Nephron (organoid): Measurements from ENCODE around the gene FBXO45.
A peak's percentile ranks its signal among the peaks of the same experiment; 100 is the strongest.
"Not testable (repeated sequence)": the region's sequence is repeated elsewhere in the genome, so short reads cannot be mapped to it uniquely, and the experiment has no call there.

Experiments used
- H3K27ac Mint-ChIP-seq, 3 experiments: 2 replicates each; pipeline ENCODE4 v1.8.0; 2020; ENCODE audit warnings: mixed read lengths in 3 of 3, mild to moderate bottlenecking in 2 of 3, moderate library complexity in 1 of 3
- H3K27me3 Mint-ChIP-seq: 2 replicates; pipeline ENCODE4 v1.8.0; 2021; ENCODE audit warnings: low read depth, mild to moderate bottlenecking, moderate library complexity, mixed read lengths
- H3K36me3 Mint-ChIP-seq: 2 replicates; pipeline ENCODE4 v1.8.0; 2020; ENCODE audit warnings: low read depth, mixed read lengths
- H3K4me1 Mint-ChIP-seq: 2 replicates; pipeline ENCODE4 v1.8.0; 2020; ENCODE audit warnings: mixed read lengths
- H3K4me3 Mint-ChIP-seq, 3 experiments: 2 replicates each; pipeline ENCODE4 v1.8.0; 2020; ENCODE audit warnings: mild to moderate bottlenecking in 3 of 3, mixed read lengths in 3 of 3, moderate library complexity in 2 of 3
- H3K9me3 Mint-ChIP-seq: 2 replicates; pipeline ENCODE4 v1.8.0; 2020; ENCODE audit warnings: mixed read lengths
- CTCF ChIP-seq, 3 experiments: fragments of 200-600 bp; sonication (generic); IDR thresholded peaks; one replicate each; pipeline ENCODE4 v1.5.0; 2021; ENCODE audit warnings: antibody characterized with exemption in 3 of 3; ENCODE audit not compliant: unreplicated experiment in 3 of 3

Gene FBXO45

GRCh38 chr3:196632046-196632751 is 63.7 kb downstream of the FBXO45 start:
- no peaks in the 10 kb centered on the region for H3K9me3 Mint-ChIP-seq
- H3K36me3 Mint-ChIP-seq: no peaks in the 10 kb centered on the region
- peak overlapping the region; percentile 93 to 97 (median 97) for H3K27ac Mint-ChIP-seq
- peak overlapping the region; percentile 86 to 89 (median 87) for H3K4me3 Mint-ChIP-seq
- peaks cover 6% of the 10 kb centered on the region for H3K4me1 Mint-ChIP-seq
- peaks cover 4% of the 10 kb centered on the region for H3K27me3 Mint-ChIP-seq
- TF ChIP-seq CTCF (IDR thresholded peaks at IDR 0.05; ENCODE audit: unreplicated experiment in 3 of 3): peak; percentile 15 to 18 (median 17)

- Mint-ChIP-seq H3K4me3 (peak overlapping the region; percentile 86 to 89 (median 87)), H3K9me3 (no peaks in the 10 kb centered on the region), H3K36me3 (no peaks in the 10 kb centered on the region), H3K4me1 (peaks cover 6% of the 10 kb centered on the region), H3K27me3 (peaks cover 15% of the 10 kb centered on the region), H3K27ac (peak overlapping the region; percentile 44 to 91 (median 53))
- TF ChIP-seq CTCF (IDR thresholded peaks at IDR 0.05; ENCODE audit: unreplicated experiment in 3 of 3): no peak
Measured at GRCh38 chr3:196633555-196634151, 65.2 kb downstream of the FBXO45 start.

GRCh38 chr3:196634224-196634623 is 65.8 kb downstream of the FBXO45 start:
- peaks cover 21% of the 10 kb centered on the region for H3K27me3 Mint-ChIP-seq
- no peak for TF ChIP-seq CTCF (IDR thresholded peaks at IDR 0.05; ENCODE audit: unreplicated experiment in 3 of 3)
- peak overlapping the region in 2 of 3 experiments; percentile 55 to 62 for H3K4me3 Mint-ChIP-seq
- H3K36me3 Mint-ChIP-seq: no peaks in the 10 kb centered on the region
- peaks cover 6% of the 10 kb centered on the region for H3K4me1 Mint-ChIP-seq
- H3K27ac Mint-ChIP-seq: peak overlapping the region in 1 of 3 experiments; percentile 44
- H3K9me3 Mint-ChIP-seq: no peaks in the 10 kb centered on the region

- H3K27me3 Mint-ChIP-seq: peaks cover 24% of the 10 kb centered on the region
- peak overlapping the region; percentile 28 to 46 (median 34) for H3K4me3 Mint-ChIP-seq
- no peaks in the 10 kb centered on the region for H3K9me3 Mint-ChIP-seq
- TF ChIP-seq CTCF (IDR thresholded peaks at IDR 0.05; ENCODE audit: unreplicated experiment in 3 of 3): no peak
- H3K27ac Mint-ChIP-seq: peak overlapping the region in 2 of 3 experiments; percentile 30 to 45
- H3K36me3 Mint-ChIP-seq: no peaks in the 10 kb centered on the region
- peaks cover 6% of the 10 kb centered on the region for H3K4me1 Mint-ChIP-seq
Measured at GRCh38 chr3:196634829-196635228, 66.4 kb downstream of the FBXO45 start.

GRCh38 chr3:196636369-196637349 is 68.2 kb downstream of the FBXO45 start:
- H3K36me3 Mint-ChIP-seq: no peaks in the 10 kb centered on the region
- no peak overlapping the region for H3K4me3 Mint-ChIP-seq
- TF ChIP-seq CTCF (IDR thresholded peaks at IDR 0.05; ENCODE audit: unreplicated experiment in 3 of 3): no peak
- no peaks in the 10 kb centered on the region for H3K9me3 Mint-ChIP-seq
- H3K27me3 Mint-ChIP-seq: peaks cover 28% of the 10 kb centered on the region
- H3K4me1 Mint-ChIP-seq: peaks cover 4% of the 10 kb centered on the region
- H3K27ac Mint-ChIP-seq: no peak overlapping the region

GRCh38 chr3:196637941-196638340 is 69.5 kb downstream of the FBXO45 start:
- H3K4me1 Mint-ChIP-seq, H3K36me3 Mint-ChIP-seq, H3K9me3 Mint-ChIP-seq, H3K4me3 Mint-ChIP-seq, H3K27ac Mint-ChIP-seq: not testable (repeated sequence)
- peaks cover 31% of the 10 kb centered on the region for H3K27me3 Mint-ChIP-seq
